Activated CD8-positive, alpha-beta T cell treated with anti-CD3 and anti-CD28 coated beads, Interleukin-2, amount 10 ng/mL, durations not matched to agents 7 days and 5 days (primary cell): Measurements from ENCODE around the gene MINDY4. TPM values are rescaled to one million over a fixed set of nuclear protein-coding genes. Genes with fewer than 3 reads are reported as not detected.
"Not testable (repeated sequence)": the region's sequence is repeated elsewhere in the genome, so short reads cannot be mapped to it uniquely, and the experiment has no call there.

Source experiments
- ATAC-seq: fragments of 150-1000 bp; cut with Tn5 transposase; one replicate; pipeline ENCODE4 v1.10.0; 2021; ENCODE audit warnings: moderate library complexity
- CTCF ChIA-PET: fragments of 350-600 bp; sonication (Branson Sonifier 250); formaldehyde crosslinking; loops from one replicate; lab custom pipeline; 2021; ENCODE audit warnings: antibody characterized with exemption; lab: Charles Lee
- POLR2A ChIA-PET: fragments of 350-600 bp; sonication (Branson Sonifier 250); formaldehyde crosslinking; loops from one replicate; lab custom pipeline; 2021; ENCODE audit warnings: antibody characterized with exemption; lab: Charles Lee
- DNase-seq: peaks from one replicate; pipeline ENCODE4 v3.0.0-alpha.2; 2020
- H3K27ac Mint-ChIP-seq: one replicate; pipeline ENCODE4 v1.8.0; 2021; ENCODE audit warnings: mild to moderate bottlenecking, mixed read lengths
- H3K27me3 Mint-ChIP-seq: one replicate; pipeline ENCODE4 v1.8.0; 2021; ENCODE audit warnings: low read depth, mixed read lengths
- H3K36me3 Mint-ChIP-seq: one replicate; pipeline ENCODE4 v1.8.0; 2021; ENCODE audit warnings: low read depth, mixed read lengths
- H3K4me1 Mint-ChIP-seq: one replicate; pipeline ENCODE4 v1.8.0; 2021; ENCODE audit warnings: low read depth, mixed read lengths
- H3K4me3 Mint-ChIP-seq: one replicate; pipeline ENCODE4 v1.8.0; 2021; ENCODE audit warnings: mild to moderate bottlenecking, mixed read lengths
- H3K9me3 Mint-ChIP-seq: one replicate; pipeline ENCODE4 v1.8.0; 2022; ENCODE audit warnings: mixed read lengths; ENCODE audit not compliant: insufficient read depth
- total RNA-seq, 2 experiments: library from RNA; stranded (reverse); gene quantifications; one replicate each; pipeline ENCODE4 v1.2.3, GENCODE V29; 2021

MINDY4 gene
- total RNA-seq, 2 experiments from 2014 or later, result 1.3 to 1.5 TPM

- Mint-ChIP-seq H3K27ac (peak overlapping the region; percentile 58), H3K4me1 (peaks cover 30% of the 10 kb centered on the region), H3K36me3 (no peaks in the 10 kb centered on the region), H3K9me3 (no peaks in the 10 kb centered on the region), H3K27me3 (no peaks in the 10 kb centered on the region), H3K4me3 (no peak overlapping the region)
- DNase-seq (no peak), ATAC-seq (peak; percentile 24)
- ChIA-PET CTCF (interaction anchor here (0.7 to 2.2 kb wide), 9 partner anchors 11 to 326 kb away, joined by 3 to 8 read pairs (median 4); no protein-coding TSS in a partner anchor), POLR2A (no interaction called here)
These were observed 25.1 kb downstream of the MINDY4 start for GRCh38 chr7:30796105-30796869.

DNA sequence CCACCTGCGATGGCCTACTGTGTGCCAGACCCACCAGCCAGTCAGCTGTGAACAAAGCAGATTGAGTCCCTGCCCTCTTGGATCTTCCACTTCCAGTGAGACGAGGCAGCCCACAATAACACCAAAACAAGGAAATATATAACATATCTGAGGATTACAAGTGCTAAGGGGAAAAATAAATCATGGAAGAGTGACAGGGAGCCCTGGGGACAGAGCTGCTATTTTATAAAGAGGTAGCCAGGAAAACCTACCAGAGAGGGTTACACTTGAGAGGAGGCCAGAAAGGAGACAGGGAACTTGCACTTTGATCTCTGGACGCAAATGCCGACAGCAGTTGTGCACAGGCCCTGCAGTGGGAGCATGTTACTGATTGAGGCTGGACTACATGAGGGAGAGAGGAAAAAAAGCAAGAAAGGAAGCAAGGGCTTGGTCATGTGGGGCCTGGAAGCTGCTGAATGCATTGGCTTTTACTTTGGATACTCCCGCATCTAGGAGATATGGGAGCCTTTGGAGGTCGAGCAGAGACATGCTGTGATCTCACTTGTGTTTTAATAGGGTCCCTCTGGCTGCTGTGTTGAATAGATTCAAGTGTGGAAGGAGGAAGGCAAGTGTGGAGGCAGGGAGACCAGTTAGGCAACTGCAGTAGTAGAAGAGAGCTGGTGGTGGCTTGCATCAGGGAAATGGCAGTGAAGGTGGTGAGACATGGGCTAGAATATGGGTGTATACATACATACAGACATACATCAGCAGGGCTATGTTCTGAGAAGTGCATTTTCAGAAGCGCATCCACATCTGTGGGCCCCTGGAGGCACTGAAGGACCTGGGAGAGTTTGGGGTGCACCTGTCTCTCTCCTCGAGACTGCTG lies 26.2 kb downstream of the MINDY4 start:
- H3K36me3 Mint-ChIP-seq, result no peaks in the 10 kb centered on the region
- H3K4me3 Mint-ChIP-seq, result no peak overlapping the region
- peaks cover 32% of the 10 kb centered on the region for H3K4me1 Mint-ChIP-seq
- H3K27ac Mint-ChIP-seq, result peak overlapping the region; percentile 48
- H3K9me3 Mint-ChIP-seq, result no peaks in the 10 kb centered on the region
- ATAC-seq, result no peak
- ChIA-PET POLR2A (no interaction called here), CTCF (interaction anchor here (0.9 to 2.2 kb wide), 7 partner anchors 57 to 325 kb away, joined by 3 to 8 read pairs (median 4); no protein-coding TSS in a partner anchor)
- no peaks in the 10 kb centered on the region for H3K27me3 Mint-ChIP-seq
- DNase-seq, result no peak

GRCh38 chr7:30799206-30799975 lies 28.2 kb downstream of the MINDY4 start:
- no peak overlapping the region for H3K27ac Mint-ChIP-seq
- CTCF ChIA-PET, result interaction anchor here (0.8 to 1.5 kb wide), 6 partner anchors 61 to 323 kb away, joined by 3 to 7 read pairs (median 5); no protein-coding TSS in a partner anchor

DNA sequence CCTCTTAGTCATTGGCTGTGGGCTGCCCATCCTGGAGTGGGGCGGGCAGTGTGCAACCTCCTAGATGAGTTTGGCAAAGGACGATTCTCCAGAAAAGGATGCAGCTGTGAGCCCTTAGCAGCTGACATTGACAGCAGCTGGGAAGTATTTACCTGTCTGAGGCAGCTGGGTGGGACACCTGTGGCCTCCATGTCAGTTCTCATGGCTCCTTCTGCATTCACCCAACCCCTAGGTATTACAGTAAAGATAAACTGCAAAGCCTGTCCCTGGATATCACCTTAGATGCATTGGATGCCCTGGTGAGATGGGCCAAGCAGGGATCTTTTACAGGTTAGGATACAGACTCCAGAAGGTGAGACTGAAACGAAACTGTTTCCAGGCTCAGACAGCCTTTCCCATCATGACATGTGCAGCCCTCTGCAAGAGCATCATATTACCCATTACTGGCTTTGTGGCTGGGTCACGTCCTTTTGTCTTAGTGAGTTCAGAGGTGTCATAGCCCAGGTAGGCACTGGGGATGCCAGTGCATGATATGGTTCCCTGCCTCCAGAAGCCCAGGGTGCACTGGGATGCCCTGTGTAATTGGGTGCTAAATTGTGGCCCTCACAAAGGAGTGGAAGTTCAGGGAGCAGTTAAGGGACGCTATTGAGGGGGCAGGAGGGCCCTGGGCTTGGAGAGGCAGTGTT lies 28.9 kb downstream of the MINDY4 start:
- DNase-seq (no peak), ATAC-seq (no peak)
- ChIA-PET POLR2A (no interaction called here), CTCF (interaction anchor here (0.8 to 1.5 kb wide), 6 partner anchors 62 to 322 kb away, joined by 3 to 7 read pairs (median 5); no protein-coding TSS in a partner anchor)
- H3K4me1 Mint-ChIP-seq, result peaks cover 31% of the 10 kb centered on the region
- H3K27me3 Mint-ChIP-seq, result no peaks in the 10 kb centered on the region
- H3K9me3 Mint-ChIP-seq, result no peaks in the 10 kb centered on the region
- H3K27ac Mint-ChIP-seq, result no peak overlapping the region
- H3K36me3 Mint-ChIP-seq, result no peaks in the 10 kb centered on the region
- H3K4me3 Mint-ChIP-seq, result no peak overlapping the region

More at GRCh38 chr7:30799206-30799975, 28.2 kb downstream of the MINDY4 start:
- DNase-seq (no peak), ATAC-seq (no peak)
- POLR2A ChIA-PET, result no interaction called here
- no peaks in the 10 kb centered on the region for H3K9me3 Mint-ChIP-seq
- H3K36me3 Mint-ChIP-seq, result no peaks in the 10 kb centered on the region
- H3K4me1 Mint-ChIP-seq, result peaks cover 32% of the 10 kb centered on the region
- no peak overlapping the region for H3K4me3 Mint-ChIP-seq
- H3K27me3 Mint-ChIP-seq, result no peaks in the 10 kb centered on the region

GRCh38 chr7:30800785-30801252 lies 29.6 kb downstream of the MINDY4 start:
- Mint-ChIP-seq H3K4me1 (peaks cover 24% of the 10 kb centered on the region), H3K27ac (no peak overlapping the region), H3K36me3 (no peaks in the 10 kb centered on the region), H3K27me3 (no peaks in the 10 kb centered on the region), H3K4me3 (no peak overlapping the region), H3K9me3 (no peaks in the 10 kb centered on the region)
- CTCF ChIA-PET, result interaction anchor here (0.8 to 1.8 kb wide), 6 partner anchors 13 to 322 kb away, joined by 3 to 16 read pairs (median 6); no protein-coding TSS in a partner anchor
- DNase-seq, result peak; percentile 57
- POLR2A ChIA-PET, result no interaction called here
- peak; percentile 59 for ATAC-seq

GRCh38 chr7:30802812-30803211 lies 31.6 kb downstream of the MINDY4 start:
- Mint-ChIP-seq H3K36me3 (no peaks in the 10 kb centered on the region), H3K9me3 (no peaks in the 10 kb centered on the region), H3K4me3 (no peak overlapping the region), H3K27me3 (no peaks in the 10 kb centered on the region), H3K4me1 (peaks cover 11% of the 10 kb centered on the region), H3K27ac (no peak overlapping the region)
- ATAC-seq (no peak), DNase-seq (no peak)
- CTCF ChIA-PET, result interaction anchor here (1.4 to 1.8 kb wide), 3 partner anchors 137 to 181 kb away, joined by 4 to 5 read pairs (median 5); no protein-coding TSS in a partner anchor
- POLR2A ChIA-PET, result no interaction called here

- H3K9me3 Mint-ChIP-seq, result no peaks in the 10 kb centered on the region
These were observed 33.0 kb downstream of the MINDY4 start for GRCh38 chr7:30804078-30804661.

GRCh38 chr7:30805081-30805691 lies 34.0 kb downstream of the MINDY4 start:
- ATAC-seq, result no peak
- POLR2A ChIA-PET, result no interaction called here
- CTCF ChIA-PET, result no interaction called here
- H3K36me3 Mint-ChIP-seq, result no peaks in the 10 kb centered on the region
- H3K27me3 Mint-ChIP-seq, result no peaks in the 10 kb centered on the region
- no peak overlapping the region for H3K4me3 Mint-ChIP-seq
- no peak for DNase-seq
- H3K4me1 Mint-ChIP-seq, result peaks cover 11% of the 10 kb centered on the region
- H3K27ac Mint-ChIP-seq, result no peak overlapping the region
- H3K9me3 Mint-ChIP-seq, result no peaks in the 10 kb centered on the region

More at GRCh38 chr7:30804078-30804661, 33.0 kb downstream of the MINDY4 start:
- ATAC-seq, result no peak
- no peak overlapping the region for H3K4me3 Mint-ChIP-seq
- DNase-seq, result no peak
- no peaks in the 10 kb centered on the region for H3K36me3 Mint-ChIP-seq
- H3K4me1 Mint-ChIP-seq, result peaks cover 11% of the 10 kb centered on the region
- no peak overlapping the region for H3K27ac Mint-ChIP-seq
- H3K27me3 Mint-ChIP-seq, result no peaks in the 10 kb centered on the region
- ChIA-PET POLR2A (no interaction called here), CTCF (interaction anchor here (0.8 to 1.8 kb wide), 4 partner anchors 135 to 179 kb away, joined by 3 to 5 read pairs (median 4); no protein-coding TSS in a partner anchor)

DNA sequence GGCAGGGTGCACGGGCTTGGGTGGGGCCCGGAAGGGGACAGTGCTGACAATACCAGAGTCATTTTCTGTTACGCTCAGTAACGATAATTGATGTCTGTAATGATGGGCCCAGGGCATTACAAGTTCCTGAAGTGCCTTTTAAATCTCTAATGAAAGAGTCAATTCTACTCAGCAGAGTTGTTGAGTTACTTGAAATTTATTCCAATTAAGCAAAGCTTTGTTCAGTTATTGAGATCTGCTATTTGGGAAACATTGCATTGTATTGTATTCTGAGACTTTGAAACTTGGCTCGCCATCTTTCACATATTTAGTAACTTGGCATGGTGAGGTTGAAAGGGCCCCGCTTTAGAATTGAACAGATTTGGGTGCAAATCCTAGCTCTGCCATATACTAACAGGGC lies 34.7 kb downstream of the MINDY4 start:
- ATAC-seq (no peak), DNase-seq (no peak)
- Mint-ChIP-seq H3K36me3 (no peaks in the 10 kb centered on the region), H3K9me3 (no peaks in the 10 kb centered on the region), H3K27ac (no peak overlapping the region), H3K4me3 (no peak overlapping the region), H3K27me3 (no peaks in the 10 kb centered on the region), H3K4me1 (peaks cover 5% of the 10 kb centered on the region)
- CTCF ChIA-PET, result interaction anchor here (1.0 to 1.3 kb wide), 2 partner anchors 177 to 317 kb away, joined by 3 to 4 read pairs; no protein-coding TSS in a partner anchor
- POLR2A ChIA-PET, result no interaction called here

GRCh38 chr7:30807477-30807876 lies 36.3 kb downstream of the MINDY4 start:
- H3K4me3 Mint-ChIP-seq, H3K9me3 Mint-ChIP-seq, H3K36me3 Mint-ChIP-seq, H3K27ac Mint-ChIP-seq, POLR2A ChIA-PET, H3K27me3 Mint-ChIP-seq, ATAC-seq, H3K4me1 Mint-ChIP-seq, CTCF ChIA-PET, DNase-seq: not testable (repeated sequence)
